Measurements from ENCODE around the gene TBC1D5. TPM values are rescaled to one million over a fixed set of nuclear protein-coding genes. Genes with fewer than 3 reads are reported as not detected.

TBC1D5 gene
- total RNA-seq, 2 donors from 2014 or later, result 46.8 to 71.1 TPM

GRCh38 chr3:17307887-17308286 lies 434.5 kb downstream of the TBC1D5 start:
- Histone ChIP-seq H3K36me3 (replicated peaks in 1 of 2; ENCODE audit: insufficient read depth in 1 of 2, low read depth in 2 of 2) (no peaks in the 10 kb centered on the region), H3K27me3 (no peaks in the 10 kb centered on the region)
- intact Hi-C loops (cut with DNase I), result no loop called here

GRCh38 chr3:17307482-17307881 lies 434.9 kb downstream of the TBC1D5 start:
- Histone ChIP-seq H3K27ac (no peak overlapping the region), H3K4me3 (no peak overlapping the region), H3K36me3 (replicated peaks in 1 of 2; ENCODE audit: insufficient read depth in 1 of 2, low read depth in 2 of 2) (no peaks in the 10 kb centered on the region), H3K27me3 (no peaks in the 10 kb centered on the region), H3K9me3 (no peaks in the 10 kb centered on the region), H3K4me1 (no peaks in the 10 kb centered on the region)
- 92 to 96% methylated on average over 1 of the region's 1 CpG for WGBS, 2 donors
- ATAC-seq, result no peak
- intact Hi-C loops (cut with DNase I), result no loop called here
- DNase-seq, result no peak
- TF ChIP-seq POLR2A (IDR thresholded peaks at IDR 0.05), result no peak
- peak in 3 of 7 experiments; percentile 16 to 18 (median 17) for TF ChIP-seq CTCF (IDR thresholded peaks at IDR 0.05)

More at GRCh38 chr3:17307887-17308286, 434.5 kb downstream of the TBC1D5 start:
- ATAC-seq (no peak), DNase-seq (no peak)
- H3K27ac ChIP-seq, result no peak overlapping the region
- no peaks in the 10 kb centered on the region for H3K9me3 ChIP-seq
- 76 to 93% methylated on average over 5 of the region's 5 CpGs for WGBS, 2 donors
- H3K4me3 ChIP-seq, result no peak overlapping the region
- no peak for TF ChIP-seq POLR2A (IDR thresholded peaks at IDR 0.05)
- TF ChIP-seq CTCF (IDR thresholded peaks at IDR 0.05), result no peak
- no peaks in the 10 kb centered on the region for H3K4me1 ChIP-seq

- no peaks in the 10 kb centered on the region for H3K9me3 ChIP-seq
- no peaks in the 10 kb centered on the region for H3K27me3 ChIP-seq
- ATAC-seq (no peak), DNase-seq (no peak)
- no peaks in the 10 kb centered on the region for H3K4me1 ChIP-seq
- no peaks in the 10 kb centered on the region for H3K36me3 ChIP-seq (replicated peaks in 1 of 2; ENCODE audit: insufficient read depth in 1 of 2, low read depth in 2 of 2)
- WGBS, 2 donors, result 0 to 35% methylated on average over 1 of the region's 1 CpG
- TF ChIP-seq CTCF (IDR thresholded peaks at IDR 0.05) (no peak), POLR2A (IDR thresholded peaks at IDR 0.05) (no peak)
- H3K4me3 ChIP-seq, result no peak overlapping the region
- no peak overlapping the region for H3K27ac ChIP-seq
- intact Hi-C loops (cut with DNase I), result no loop called here
Observed at GRCh38 chr3:17304969-17305368, 437.5 kb downstream of the TBC1D5 start.

GRCh38 chr3:17302774-17303173 lies 439.7 kb downstream of the TBC1D5 start:
- ATAC-seq, result no peak
- intact Hi-C loops (cut with DNase I), result no loop called here
- TF ChIP-seq CTCF (IDR thresholded peaks at IDR 0.05), result no peak
- no peak for TF ChIP-seq POLR2A (IDR thresholded peaks at IDR 0.05)
- no peak overlapping the region for H3K27ac ChIP-seq
- peak in 2 of 4 donors; percentile 3 to 15 for DNase-seq
- no peaks in the 10 kb centered on the region for H3K27me3 ChIP-seq
- H3K9me3 ChIP-seq, result no peaks in the 10 kb centered on the region
- H3K4me1 ChIP-seq, result no peaks in the 10 kb centered on the region
- H3K36me3 ChIP-seq (replicated peaks in 1 of 2; ENCODE audit: insufficient read depth in 1 of 2, low read depth in 2 of 2), result no peaks in the 10 kb centered on the region
- H3K4me3 ChIP-seq, result no peak overlapping the region

- no peaks in the 10 kb centered on the region for H3K36me3 ChIP-seq (replicated peaks in 1 of 2; ENCODE audit: insufficient read depth in 1 of 2, low read depth in 2 of 2)
- H3K27me3 ChIP-seq, result no peaks in the 10 kb centered on the region
- intact Hi-C loops (cut with DNase I), result no loop called here
- H3K27ac ChIP-seq, result no peak overlapping the region
- no peaks in the 10 kb centered on the region for H3K4me1 ChIP-seq
- DNase-seq (no peak), ATAC-seq (no peak)
- WGBS, 2 donors, result 61 to 89% methylated on average over 2 of the region's 2 CpGs
- no peaks in the 10 kb centered on the region for H3K9me3 ChIP-seq
- no peak overlapping the region for H3K4me3 ChIP-seq
- TF ChIP-seq CTCF (IDR thresholded peaks at IDR 0.05) (no peak), POLR2A (IDR thresholded peaks at IDR 0.05) (no peak)
Observed at GRCh38 chr3:17302170-17302569, 440.3 kb downstream of the TBC1D5 start.
